ES-I3 (cell line): Measurements from ENCODE around the gene SPTLC2.

ENCODE experiments used
- H3K36me3 ChIP-seq: 2 replicates; pipeline ENCODE4 v1.6.1; 2013; ENCODE audit warnings: mild to moderate bottlenecking, low read length, control low read depth, moderate library complexity; ENCODE audit not compliant: insufficient read depth
- H3K4me1 ChIP-seq: 2 replicates; pipeline ENCODE4 v1.6.1; 2013; ENCODE audit warnings: mild to moderate bottlenecking, control low read depth, low read length; ENCODE audit not compliant: insufficient read depth
- H3K9ac ChIP-seq: 2 replicates; pipeline ENCODE4 v1.6.1; 2013; ENCODE audit warnings: low read depth, mild to moderate bottlenecking, low read length, moderate library complexity
- H3K9me3 ChIP-seq: 2 replicates; pipeline ENCODE4 v1.6.1; 2013; ENCODE audit warnings: mild to moderate bottlenecking, low read length, moderate library complexity; ENCODE audit not compliant: control insufficient read depth, insufficient read depth

Gene SPTLC2

GRCh38 chr14:77475432-77476115, 140.9 kb downstream of the SPTLC2 start:
- Histone ChIP-seq H3K9ac (no peak overlapping the region), H3K4me1 (peaks cover 12% of the 10 kb centered on the region), H3K36me3 (no peaks in the 10 kb centered on the region), H3K9me3 (no peaks in the 10 kb centered on the region)

GRCh38 chr14:77474479-77475177, 141.8 kb downstream of the SPTLC2 start:
- Histone ChIP-seq H3K36me3 (no peaks in the 10 kb centered on the region), H3K9ac (no peak overlapping the region), H3K9me3 (no peaks in the 10 kb centered on the region), H3K4me1 (peaks cover 17% of the 10 kb centered on the region)

GRCh38 chr14:77473921-77474320, 142.5 kb downstream of the SPTLC2 start:
- Histone ChIP-seq H3K9me3 (no peaks in the 10 kb centered on the region), H3K4me1 (peaks cover 17% of the 10 kb centered on the region), H3K36me3 (no peaks in the 10 kb centered on the region), H3K9ac (no peak overlapping the region)

GRCh38 chr14:77470224-77470870, 146.1 kb downstream of the SPTLC2 start:
- no peaks in the 10 kb centered on the region for H3K9me3 ChIP-seq
- H3K36me3 ChIP-seq: peaks cover 12% of the 10 kb centered on the region; the same call in 1 of the 2 replicates
- H3K4me1 ChIP-seq: peaks cover 17% of the 10 kb centered on the region
- H3K9ac ChIP-seq: no peak overlapping the region

- Histone ChIP-seq H3K36me3 (peaks cover 18% of the 10 kb centered on the region), H3K4me1 (peaks cover 17% of the 10 kb centered on the region), H3K9ac (no peak overlapping the region), H3K9me3 (no peaks in the 10 kb centered on the region)
Observed at GRCh38 chr14:77469539-77469938, 146.9 kb downstream of the SPTLC2 start.

- H3K36me3 ChIP-seq: peaks cover 22% of the 10 kb centered on the region
- H3K4me1 ChIP-seq: peaks cover 17% of the 10 kb centered on the region
- no peaks in the 10 kb centered on the region for H3K9me3 ChIP-seq
- H3K9ac ChIP-seq: no peak overlapping the region
Observed at GRCh38 chr14:77469067-77469505, 147.4 kb downstream of the SPTLC2 start.

GRCh38 chr14:77467801-77468200, 148.6 kb downstream of the SPTLC2 start:
- peaks cover 16% of the 10 kb centered on the region for H3K4me1 ChIP-seq
- peaks cover 31% of the 10 kb centered on the region for H3K36me3 ChIP-seq
- no peaks in the 10 kb centered on the region for H3K9me3 ChIP-seq
- no peak overlapping the region for H3K9ac ChIP-seq

- Histone ChIP-seq H3K36me3 (peaks cover 18% of the 10 kb centered on the region), H3K4me1 (no peaks in the 10 kb centered on the region), H3K9me3 (no peaks in the 10 kb centered on the region)
Observed at GRCh38 chr14:77459072-77459723, 157.2 kb downstream of the SPTLC2 start.

GRCh38 chr14:77458249-77458950, 158.0 kb downstream of the SPTLC2 start:
- Histone ChIP-seq H3K9me3 (no peaks in the 10 kb centered on the region), H3K36me3 (peaks cover 13% of the 10 kb centered on the region), H3K9ac (peak overlapping the region; percentile 94), H3K4me1 (no peaks in the 10 kb centered on the region)

More at GRCh38 chr14:77459072-77459723, 157.2 kb downstream of the SPTLC2 start:
- peak overlapping the region; percentile 94; the same call in 1 of the 2 replicates for H3K9ac ChIP-seq

- Histone ChIP-seq H3K36me3 (peaks cover 8% of the 10 kb centered on the region), H3K9me3 (no peaks in the 10 kb centered on the region), H3K9ac (peak within 1 kb of the TSS; percentile 94), H3K4me1 (no peaks in the 10 kb centered on the region)
Observed at GRCh38 chr14:77457522-77458248, 158.8 kb downstream of the SPTLC2 start, which contains the start of the genes AHSA1 and VIPAS39. AHSA1 (plus strand) TSS chr14:77458093; CDS start chr14:77458190, 97 bp downstream. VIPAS39 (minus strand) TSS chr14:77457601; CDS start chr14:77454102, 3,499 bp downstream.

GRCh38 chr14:77457115-77457521, 159.3 kb downstream of the SPTLC2 start:
- H3K9me3 ChIP-seq: no peaks in the 10 kb centered on the region
- peaks cover 3% of the 10 kb centered on the region; the same call in 1 of the 2 replicates for H3K36me3 ChIP-seq
- no peaks in the 10 kb centered on the region for H3K4me1 ChIP-seq
- H3K9ac ChIP-seq: peak overlapping the region; percentile 94
